ENCODE measurements around the gene PRDM16.

Gene PRDM16

DNA sequence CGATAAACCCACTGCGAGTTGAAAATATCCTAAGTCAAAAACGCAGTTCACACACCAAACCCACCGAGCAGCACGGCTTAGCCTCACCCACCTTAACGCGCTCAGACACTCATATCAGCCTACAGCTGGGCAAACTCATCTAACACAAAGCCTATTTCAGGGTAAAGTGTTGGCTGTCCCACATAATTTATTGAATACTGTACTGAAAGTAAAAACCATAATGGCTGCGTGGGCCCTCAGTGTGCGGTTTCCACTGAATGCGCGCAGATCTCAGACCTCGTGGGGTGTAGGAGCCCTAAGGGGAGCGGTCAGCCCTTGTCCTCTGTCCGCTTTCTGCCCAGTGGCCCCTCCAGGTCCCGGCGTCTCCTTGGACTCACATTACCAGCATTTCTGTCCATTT lies 227.8 kb downstream of the PRDM16 start:
- no peak for DNase-seq (ENCODE audit: low read depth)
- no peak overlapping the region for H3K4me3 ChIP-seq (ENCODE audit: low read depth, low read length)
- TF ChIP-seq, protein P1, sequence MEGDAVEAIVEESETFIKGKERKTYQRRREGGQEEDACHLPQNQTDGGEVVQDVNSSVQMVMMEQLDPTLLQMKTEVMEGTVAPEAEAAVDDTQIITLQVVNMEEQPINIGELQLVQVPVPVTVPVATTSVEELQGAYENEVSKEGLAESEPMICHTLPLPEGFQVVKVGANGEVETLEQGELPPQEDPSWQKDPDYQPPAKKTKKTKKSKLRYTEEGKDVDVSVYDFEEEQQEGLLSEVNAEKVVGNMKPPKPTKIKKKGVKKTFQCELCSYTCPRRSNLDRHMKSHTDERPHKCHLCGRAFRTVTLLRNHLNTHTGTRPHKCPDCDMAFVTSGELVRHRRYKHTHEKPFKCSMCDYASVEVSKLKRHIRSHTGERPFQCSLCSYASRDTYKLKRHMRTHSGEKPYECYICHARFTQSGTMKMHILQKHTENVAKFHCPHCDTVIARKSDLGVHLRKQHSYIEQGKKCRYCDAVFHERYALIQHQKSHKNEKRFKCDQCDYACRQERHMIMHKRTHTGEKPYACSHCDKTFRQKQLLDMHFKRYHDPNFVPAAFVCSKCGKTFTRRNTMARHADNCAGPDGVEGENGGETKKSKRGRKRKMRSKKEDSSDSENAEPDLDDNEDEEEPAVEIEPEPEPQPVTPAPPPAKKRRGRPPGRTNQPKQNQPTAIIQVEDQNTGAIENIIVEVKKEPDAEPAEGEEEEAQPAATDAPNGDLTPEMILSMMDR (conservative IDR thresholded peaks at IDR 0.05; ENCODE audit: low read depth, low read length) = no peak

DNA sequence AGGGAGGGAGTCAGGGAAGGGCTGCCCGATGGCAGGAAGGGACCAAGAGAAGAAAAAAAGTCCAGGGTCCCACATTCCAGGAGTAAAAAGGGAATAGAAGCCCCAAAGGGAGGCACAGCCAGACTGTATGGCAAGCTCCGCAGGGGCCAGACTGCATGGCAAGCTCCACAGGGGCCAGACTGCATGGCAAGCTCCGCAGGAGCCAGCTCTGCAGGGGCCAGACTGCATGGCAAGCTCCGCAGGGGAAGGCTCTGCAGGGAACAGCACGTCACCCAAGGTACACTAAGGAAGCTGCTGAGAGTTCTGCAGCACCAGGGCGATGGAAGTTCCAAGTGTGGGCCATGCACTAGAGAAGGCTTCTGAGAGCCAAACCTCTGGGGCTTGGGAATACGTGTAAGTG lies 228.8 kb downstream of the PRDM16 start:
- no peak for DNase-seq (ENCODE audit: low read depth)
- H3K4me3 ChIP-seq (ENCODE audit: low read depth, low read length) = no peak overlapping the region
- TF ChIP-seq, protein P1 (conservative IDR thresholded peaks at IDR 0.05; ENCODE audit: low read depth, low read length) = no peak

DNA sequence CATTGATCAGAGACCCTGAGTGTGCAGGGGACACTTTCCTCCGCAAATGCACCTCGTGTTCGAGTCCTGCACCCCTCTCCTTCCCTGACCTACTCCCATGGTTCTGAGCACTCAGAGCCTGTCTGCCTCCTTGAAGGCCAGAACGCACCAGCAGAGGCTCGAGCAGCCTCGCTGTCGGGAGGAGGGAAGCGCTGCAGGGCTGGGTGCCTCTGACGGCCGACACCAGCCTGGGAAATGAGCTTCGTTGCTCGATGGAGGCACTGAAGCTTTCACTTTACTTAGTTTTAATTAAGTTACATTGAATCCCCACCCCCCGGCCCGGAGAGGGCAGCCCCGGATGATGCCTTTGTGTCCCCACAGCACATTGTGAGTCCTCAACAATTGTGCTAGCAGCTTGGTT lies 229.2 kb downstream of the PRDM16 start:
- no peak overlapping the region for H3K4me3 ChIP-seq (ENCODE audit: low read depth, low read length)
- no peak for DNase-seq (ENCODE audit: low read depth)
- TF ChIP-seq, protein P1 (conservative IDR thresholded peaks at IDR 0.05; ENCODE audit: low read depth, low read length) = no peak

DNA sequence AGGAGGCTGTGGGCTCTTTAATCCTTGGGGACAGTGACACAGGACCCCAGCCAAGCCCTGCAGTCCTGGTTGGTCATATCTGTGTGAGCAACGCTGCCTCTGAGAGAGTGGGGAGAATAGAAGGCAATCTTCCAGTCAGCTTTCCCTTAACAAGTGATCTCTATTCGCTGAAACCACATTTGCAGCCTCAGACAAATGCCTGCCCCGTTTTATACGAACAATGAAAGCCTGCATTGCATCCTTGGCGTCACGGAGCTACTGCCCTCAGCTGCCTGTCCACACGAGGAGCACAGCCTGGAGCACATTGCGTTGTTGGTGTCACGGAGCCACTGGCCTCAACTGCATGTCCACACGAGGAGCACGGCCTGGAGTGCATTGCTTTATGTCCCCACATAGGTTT lies 235.2 kb downstream of the PRDM16 start:
- TF ChIP-seq, protein P1 (conservative IDR thresholded peaks at IDR 0.05; ENCODE audit: low read depth, low read length) = no peak
- no peak overlapping the region for H3K4me3 ChIP-seq (ENCODE audit: low read depth, low read length)
- DNase-seq (ENCODE audit: low read depth) = no peak

DNA sequence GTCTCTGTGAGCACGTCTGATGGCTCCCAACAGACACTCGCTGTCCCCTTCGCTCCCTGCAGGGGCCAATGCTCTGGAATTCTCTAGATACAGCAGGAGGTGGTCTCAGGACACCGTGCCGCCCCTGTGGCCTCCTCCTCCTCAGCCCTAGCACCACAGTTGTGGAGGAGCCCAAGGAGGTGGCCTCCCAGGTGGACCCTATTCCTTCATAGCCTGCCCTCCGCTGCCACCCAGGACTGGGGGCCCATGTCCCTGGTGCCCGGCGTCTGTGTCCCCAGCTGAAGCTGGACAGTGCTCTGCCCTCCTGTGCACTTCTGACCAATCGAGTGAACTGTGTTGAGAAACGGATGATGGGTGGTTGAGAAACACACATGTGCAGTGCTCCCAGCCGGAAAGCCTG lies 235.7 kb downstream of the PRDM16 start:
- TF ChIP-seq, protein P1 (conservative IDR thresholded peaks at IDR 0.05; ENCODE audit: low read depth, low read length) = no peak
- no peak overlapping the region for H3K4me3 ChIP-seq (ENCODE audit: low read depth, low read length)
- no peak for DNase-seq (ENCODE audit: low read depth)

DNA sequence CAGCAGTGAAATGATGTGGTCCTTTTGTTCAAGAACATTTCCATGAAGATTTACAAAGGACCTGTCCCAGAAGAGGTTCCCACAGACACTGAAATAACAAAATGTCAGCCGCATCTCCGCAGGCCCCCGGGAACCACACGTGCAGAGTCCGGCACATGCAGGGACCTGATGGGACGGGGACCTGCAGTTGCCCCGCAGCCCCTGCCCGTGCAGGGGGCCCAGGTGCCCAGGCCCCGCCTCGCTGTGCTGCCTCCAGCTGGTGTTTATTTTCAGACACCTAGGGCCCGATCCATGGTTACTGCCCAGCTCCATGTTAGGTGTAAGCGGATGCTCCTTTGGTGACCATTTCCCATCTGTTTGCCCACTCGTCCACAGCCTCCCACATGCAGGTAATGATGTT lies 236.2 kb downstream of the PRDM16 start:
- H3K4me3 ChIP-seq (ENCODE audit: low read depth, low read length) = no peak overlapping the region
- TF ChIP-seq, protein P1 (conservative IDR thresholded peaks at IDR 0.05; ENCODE audit: low read depth, low read length) = no peak
- DNase-seq (ENCODE audit: low read depth) = no peak

DNA sequence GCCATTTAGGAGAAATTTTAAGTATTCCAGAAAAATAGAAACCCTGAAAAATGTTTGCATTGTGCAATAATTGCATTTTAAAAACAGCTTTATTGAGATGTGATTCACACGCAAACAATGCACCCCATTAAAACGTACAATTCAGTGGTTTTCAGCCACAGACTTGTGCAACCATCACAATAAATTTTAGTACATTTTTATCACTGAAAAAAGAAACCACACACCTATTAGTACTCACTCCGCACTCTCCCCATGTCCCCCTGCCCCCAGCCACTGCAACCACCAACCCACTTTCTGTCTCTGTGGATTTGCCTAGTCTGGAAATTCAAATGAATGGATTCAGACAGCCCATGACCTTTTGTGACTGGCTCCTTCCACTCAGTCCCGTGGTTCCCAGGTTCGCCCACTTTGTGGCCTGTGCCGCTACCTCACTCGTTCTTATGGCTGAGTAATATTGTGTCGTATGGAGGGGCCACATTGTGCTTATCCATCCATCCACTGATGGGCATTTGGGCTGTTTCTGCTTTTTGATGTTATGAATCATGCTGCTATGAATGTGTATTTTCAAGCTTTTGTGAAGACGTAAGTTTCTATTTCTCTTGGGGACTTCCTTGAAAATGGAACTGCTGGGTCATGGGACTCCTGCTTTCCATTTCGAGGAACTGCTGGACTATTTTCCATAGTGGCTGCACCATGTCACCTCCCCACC lies 237.7 kb downstream of the PRDM16 start:
- TF ChIP-seq, protein P1 (conservative IDR thresholded peaks at IDR 0.05; ENCODE audit: low read depth, low read length) = no peak
- H3K4me3 ChIP-seq (ENCODE audit: low read depth, low read length) = no peak overlapping the region
- peak; percentile 71 for DNase-seq (ENCODE audit: low read depth)

Measured in choroid plexus epithelial cell (primary cell).